Omental fat pad (tissue), 4 donors: ENCODE measurements around the gene MAP3K10. TPM values are rescaled to one million over a fixed set of nuclear protein-coding genes. Genes with fewer than 3 reads are reported as not detected.

ENCODE experiments used
- ATAC-seq: fragments of 150-250 bp; one replicate; pipeline ENCODE4 v1.9.1; 2016; ENCODE audit warnings: mild to moderate bottlenecking, moderate library complexity; ENCODE audit not compliant: low FRiP score
- DNase-seq: peaks from one replicate; pipeline ENCODE4 v3.0.0-alpha.2; 2019; ENCODE audit warnings: low spot score
- CTCF ChIP-seq, 3 donors: fragments of 450-650 bp; IDR thresholded peaks; one replicate each; pipeline ENCODE4 v1.5.1; 2016 to 2017; ENCODE audit warnings: antibody characterized with exemption in 3 of 3, mild to moderate bottlenecking in 3 of 3, moderate library complexity in 2 of 3
- total RNA-seq, 4 donors: library from RNA; depleted of rRNA; stranded (reverse); fragments of >200 nt; gene quantifications; one replicate each; pipeline ENCODE4 v1.1.0, GENCODE V29; 2016

MAP3K10 gene
- total RNA-seq, 4 donors from 2014 or later = 5.9 to 9.7 (median 7.6) TPM

- no peak for TF ChIP-seq CTCF (IDR thresholded peaks at IDR 0.05)
- ATAC-seq (no peak), DNase-seq (no peak)
Observed at GRCh38 chr19:40198272-40198990, 7.2 kb downstream of the MAP3K10 start.

GRCh38 chr19:40200341-40201099 lies 9.3 kb downstream of the MAP3K10 start:
- ATAC-seq (no peak), DNase-seq (no peak)
- no peak for TF ChIP-seq CTCF (IDR thresholded peaks at IDR 0.05)

- TF ChIP-seq CTCF (IDR thresholded peaks at IDR 0.05) = no peak
- no peak for ATAC-seq
- no peak for DNase-seq
Observed at GRCh38 chr19:40204381-40204780, 13.2 kb downstream of the MAP3K10 start.

DNA sequence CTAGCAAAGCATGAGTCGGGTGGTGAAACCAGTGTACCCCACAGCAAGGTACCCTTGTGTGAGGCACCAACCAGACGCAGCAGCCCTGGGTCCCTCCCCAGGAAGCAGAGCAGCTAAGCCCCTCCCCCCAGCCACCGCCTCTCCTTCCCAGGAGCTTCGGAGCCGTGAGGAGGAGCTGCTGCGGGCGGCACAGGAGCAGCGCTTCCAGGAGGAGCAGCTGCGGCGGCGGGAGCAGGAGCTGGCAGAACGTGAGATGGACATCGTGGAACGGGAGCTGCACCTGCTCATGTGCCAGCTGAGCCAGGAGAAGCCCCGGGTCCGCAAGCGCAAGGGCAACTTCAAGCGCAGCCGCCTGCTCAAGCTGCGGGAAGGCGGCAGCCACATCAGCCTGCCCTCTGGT lies 14.5 kb downstream of the MAP3K10 start:
- DNase-seq (no peak), ATAC-seq (no peak)
- TF ChIP-seq CTCF (IDR thresholded peaks at IDR 0.05) = no peak

DNA sequence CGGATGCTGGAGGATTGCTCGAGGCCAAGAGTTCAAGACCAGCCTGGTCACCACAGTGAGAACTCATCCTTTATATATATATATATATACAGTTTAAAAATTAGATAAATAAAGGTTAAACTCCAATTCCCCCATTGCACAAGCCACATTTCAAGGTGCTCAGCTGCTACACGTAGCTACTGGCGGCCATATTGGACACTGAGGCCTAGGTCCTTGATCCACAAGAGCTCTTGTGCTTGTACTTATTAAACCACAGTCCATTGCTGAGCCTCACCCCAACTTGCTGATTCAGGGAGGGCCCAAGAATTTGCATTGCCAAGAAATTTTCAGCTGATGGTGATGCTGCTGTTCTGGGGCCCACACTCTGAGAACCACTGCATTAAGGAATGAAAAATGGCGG lies 17.4 kb downstream of the MAP3K10 start:
- ATAC-seq (no peak), DNase-seq (no peak)
- no peak for TF ChIP-seq CTCF (IDR thresholded peaks at IDR 0.05)

DNA sequence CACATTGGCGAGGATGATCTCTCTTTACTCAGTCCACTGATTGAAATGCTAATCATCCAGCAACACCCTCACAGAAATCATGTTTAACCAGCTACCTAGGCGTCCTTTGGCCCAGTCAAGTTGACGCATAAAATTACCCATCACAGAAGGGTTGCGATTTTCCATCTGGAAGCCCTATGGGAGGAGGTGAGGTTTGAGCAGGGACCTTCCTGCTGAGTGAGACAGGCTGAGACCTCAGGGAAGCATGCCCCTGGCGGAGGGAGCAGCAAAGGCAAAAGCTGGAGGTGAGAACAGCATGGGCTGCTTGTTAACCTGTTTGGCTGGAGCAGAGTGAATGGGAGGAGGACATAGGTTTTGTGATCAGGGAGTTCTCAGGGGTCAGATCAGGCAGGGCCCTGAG lies 19.7 kb downstream of the MAP3K10 start:
- TF ChIP-seq CTCF (IDR thresholded peaks at IDR 0.05) = no peak
- ATAC-seq (no peak), DNase-seq (no peak)
